IMR-90 (cell line): Measurements from ENCODE around the gene KCNE4. TPM values are rescaled to one million over a fixed set of nuclear protein-coding genes. Genes with fewer than 3 reads are reported as not detected.

Experiments used
- ATAC-seq: fragments of 200-7000 bp; cut with Tn5 transposase; 2 replicates; pipeline ENCODE4 v1.9.1; 2020; ENCODE audit warnings: low read depth, mild to moderate bottlenecking, moderate library complexity
- BruUV-seq: library from RNA; stranded (reverse); fragments of 400-500 nt; replicated peaks from 2 replicates; lab custom pipeline; 2021; lab: Mats Ljungman, UMichigan
- CTCF ChIA-PET: fragments of 300-600 bp; formaldehyde crosslinking; extraction: SDS; loops from one replicate; lab custom pipeline; 2021; ENCODE audit warnings: antibody characterized with exemption; lab: Yijun Ruan, JAX
- POLR2A ChIA-PET: fragments of 300-600 bp; sonication (Branson Sonifier 250); formaldehyde crosslinking; loops from one replicate; lab custom pipeline; 2022; ENCODE audit warnings: antibody characterized with exemption; ENCODE audit not compliant: unreplicated experiment; lab: Charles Lee
- DNase-seq: peaks from one replicate; pipeline ENCODE4 v3.0.0; 2013
- H2AFZ ChIP-seq: replicated peaks from 2 replicates; pipeline ENCODE3; 2013; ENCODE audit warnings: low read length, mild to moderate bottlenecking; ENCODE audit not compliant: poor library complexity
- H2AK5ac ChIP-seq: 2 replicates; pipeline ENCODE4 v1.6.1; 2013; ENCODE audit warnings: low read depth, low read length, inconsistent platforms
- H2AK9ac ChIP-seq: replicated peaks from 2 replicates; pipeline ENCODE3; 2013; ENCODE audit warnings: mild to moderate bottlenecking, low read depth, low read length, moderate library complexity; ENCODE audit not compliant: poor library complexity
- H2BK120ac ChIP-seq: 2 replicates; pipeline ENCODE4 v1.6.1; 2013; ENCODE audit warnings: low read depth, low read length, inconsistent platforms
- H2BK15ac ChIP-seq: 3 replicates; pipeline ENCODE4 v1.6.1; 2013; ENCODE audit warnings: low read depth, low read length, inconsistent platforms
- H2BK20ac ChIP-seq: 2 replicates; pipeline ENCODE4 v1.6.1; 2013; ENCODE audit warnings: low read depth, mild to moderate bottlenecking, inconsistent platforms, low read length, moderate library complexity
- H2BK5ac ChIP-seq: 2 replicates; pipeline ENCODE4 v1.6.1; 2013; ENCODE audit warnings: mild to moderate bottlenecking, low read depth, low read length, inconsistent platforms; ENCODE audit not compliant: poor library complexity, severe bottlenecking
- H3K14ac ChIP-seq: replicated peaks from 2 replicates; pipeline ENCODE4 v1.6.1; 2013; ENCODE audit warnings: low read depth, low read length, inconsistent platforms
- H3K18ac ChIP-seq: 2 replicates; pipeline ENCODE4 v1.6.1; 2013; ENCODE audit warnings: low read depth, low read length, control low read depth
- H3K23ac ChIP-seq: 2 replicates; pipeline ENCODE4 v1.6.1; 2013; ENCODE audit warnings: low read depth, low read length, inconsistent platforms
- H3K27ac ChIP-seq: 2 replicates; pipeline ENCODE4 v1.5.1; 2013; ENCODE audit warnings: mild to moderate bottlenecking, control low read depth, low read length; ENCODE audit not compliant: insufficient read depth
- H3K27me3 ChIP-seq: 2 replicates; pipeline ENCODE4 v1.6.1; 2013; ENCODE audit warnings: low read length; ENCODE audit not compliant: control insufficient read depth, insufficient read depth
- H3K36me3 ChIP-seq: 2 replicates; pipeline ENCODE4 v1.6.1; 2013; ENCODE audit warnings: low read length, mixed read lengths; ENCODE audit not compliant: control insufficient read depth, insufficient read depth
- H3K4ac ChIP-seq: 2 replicates; pipeline ENCODE4 v1.6.1; 2013; ENCODE audit warnings: low read depth, low read length, inconsistent platforms
- H3K4me1 ChIP-seq: 2 replicates; pipeline ENCODE4 v1.6.1; 2013; ENCODE audit warnings: low read length, mixed read lengths; ENCODE audit not compliant: control insufficient read depth, insufficient read depth
- H3K4me2 ChIP-seq: 2 replicates; pipeline ENCODE4 v1.6.1; 2013; ENCODE audit warnings: low read depth, mild to moderate bottlenecking, control low read depth, low read length, moderate library complexity
- H3K4me3 ChIP-seq: 2 replicates; pipeline ENCODE4 v1.5.1; 2013; ENCODE audit warnings: low read depth, mild to moderate bottlenecking, control low read depth, low read length, moderate library complexity; ENCODE audit not compliant: insufficient read depth
- H3K56ac ChIP-seq: 2 replicates; pipeline ENCODE4 v1.6.1; 2013; ENCODE audit warnings: low read length, inconsistent platforms; ENCODE audit not compliant: insufficient read depth; ENCODE audit errors: extremely low read depth
- H3K79me1 ChIP-seq, 2 experiments: 2 replicates each; pipeline ENCODE4 v1.6.1; 2013; ENCODE audit warnings: low read length in 2 of 2, inconsistent platforms in 1 of 2, low read depth in 1 of 2
- H3K9ac ChIP-seq: 2 replicates; pipeline ENCODE4 v1.6.1; 2013; ENCODE audit warnings: low read depth, low read length, control low read depth
- H3K9me1 ChIP-seq: 2 replicates; pipeline ENCODE4 v1.6.1; 2013; ENCODE audit warnings: low read length, inconsistent platforms; ENCODE audit not compliant: insufficient read depth
- H3K9me3 ChIP-seq: 2 replicates; pipeline ENCODE4 v1.6.1; 2013; ENCODE audit warnings: low read length; ENCODE audit not compliant: control insufficient read depth, insufficient read depth
- H4K20me1 ChIP-seq: 2 replicates; pipeline ENCODE4 v1.6.1; 2013; ENCODE audit warnings: low read length, inconsistent platforms; ENCODE audit not compliant: insufficient read depth
- H4K5ac ChIP-seq: 2 replicates; pipeline ENCODE4 v1.6.1; 2013; ENCODE audit warnings: mild to moderate bottlenecking, low read depth, low read length, control low read depth
- H4K8ac ChIP-seq, 2 experiments: 2 replicates each; pipeline ENCODE4 v1.6.1; 2013; ENCODE audit warnings: low read depth in 2 of 2, low read length in 2 of 2, control low read depth in 1 of 2, inconsistent platforms in 1 of 2
- H4K91ac ChIP-seq: 2 replicates; pipeline ENCODE4 v1.6.1; 2013; ENCODE audit warnings: low read depth, low read length, inconsistent platforms; ENCODE audit not compliant: insufficient read depth
- BHLHE40 ChIP-seq: fragments of 150-350 bp; IDR thresholded peaks from 2 replicates; pipeline ENCODE4 v1.6.1; 2016; ENCODE audit warnings: mild to moderate bottlenecking, low read depth, low read length
- CEBPB ChIP-seq: IDR thresholded peaks from 2 replicates; pipeline ENCODE4 v1.6.1; 2012; ENCODE audit warnings: low read depth, low read length, improper control_type of control experiment
- ELK1 ChIP-seq: fragments of 150-350 bp; IDR thresholded peaks from 2 replicates; pipeline ENCODE4 v1.6.1; 2016; ENCODE audit warnings: low read depth, mild to moderate bottlenecking, low read length, moderate library complexity, borderline replicate concordance
- MAFK ChIP-seq: IDR thresholded peaks from 2 replicates; pipeline ENCODE4 v1.6.1; 2012; ENCODE audit warnings: low read depth, low read length, improper control_type of control experiment
- NFE2L2 ChIP-seq: fragments of 150-350 bp; IDR thresholded peaks from 2 replicates; pipeline ENCODE4 v1.6.1; 2016; ENCODE audit warnings: low read depth, mild to moderate bottlenecking, low read length
- SMC3 ChIP-seq: fragments of 150-350 bp; IDR thresholded peaks from 2 replicates; pipeline ENCODE4 v1.6.1; 2016; ENCODE audit warnings: low read depth, mild to moderate bottlenecking, antibody characterized with exemption, low read length, moderate library complexity
- WGBS, 2 experiments: methylation state at CpG; one replicate each; pipeline versions ENCODE4 v1.1.5 to v1.1.7; 2013; ENCODE audit warnings: missing lambda C conversion rate in 2 of 2; ENCODE audit not compliant: insufficient read length in 1 of 2; ENCODE audit errors: extremely low coverage in 2 of 2; 5-methylcytosine and 5-hydroxymethylcytosine counted together
- dilution Hi-C: fragments of 300-500 bp; cut with HindIII; formaldehyde crosslinking; loops from one replicate; pipeline ENCODE4 v1.14.3; 2018; ENCODE audit warnings: low sequenced_read_pairs; ENCODE audit not compliant: unreplicated experiment
- in situ Hi-C: fragments of 300-500 bp; cut with MboI; formaldehyde crosslinking; loops from 3 replicates; pipeline ENCODE4 v1.14.3; 2019; ENCODE audit warnings: low sequenced_read_pairs, inconsistent platforms, mixed read lengths
- intact Hi-C: fragments of 100-400 bp; cut with micrococcal nuclease; formaldehyde crosslinking; loops from 2 replicates; pipeline ENCODE4 v1.10.0; 2022
- polyA plus RNA-seq, 3 experiments: library from polyadenylated mRNA; depleted of rRNA; stranded (reverse); fragments of >200 nt; gene quantifications; 2 replicates each; pipeline ENCODE4 v1.2.3, GENCODE V29; 2012; ENCODE audit warnings: low replicate concordance in 1 of 3
- total RNA-seq: library from RNA; depleted of rRNA; stranded (reverse); fragments of >200 nt; gene quantifications from 2 replicates; pipeline ENCODE4 v1.2.3, GENCODE V29; 2012

The KCNE4 gene
- total and polyA plus RNA-seq, 2 of the 4 experiments (the other 2 are of a cell fraction), result 6.6 to 6.8 TPM

GRCh38 chr2:223020971-223021675 lies 30.9 kb upstream of the KCNE4 start:
- Histone ChIP-seq H2BK15ac (no peak overlapping the region), H4K5ac (no peak overlapping the region), H3K14ac (no peak overlapping the region), H4K8ac (no peak overlapping the region), H3K4me2 (no peak overlapping the region), H3K36me3 (no peaks in the 10 kb centered on the region), H2AK5ac (no peak overlapping the region), H2AK9ac (no peak overlapping the region), H3K27me3 (no peaks in the 10 kb centered on the region), H4K20me1 (no peaks in the 10 kb centered on the region), H3K4ac (no peak overlapping the region), H3K27ac (no peak overlapping the region), H2BK5ac (no peak overlapping the region), H3K4me1 (peaks cover under 1% of the 10 kb centered on the region; the same call in 1 of the 2 replicates), H3K9me3 (no peaks in the 10 kb centered on the region), H2BK20ac (no peak overlapping the region), H3K4me3 (no peak overlapping the region), H3K18ac (peak overlapping the region; percentile 54; the same call in 1 of the 2 replicates), H2AFZ (no peak overlapping the region), H3K56ac (no peak overlapping the region), H3K9me1 (no peaks in the 10 kb centered on the region), H4K91ac (no peak overlapping the region), H3K9ac (no peak overlapping the region), H2BK120ac (no peak overlapping the region; the same call in 1 of the 2 replicates), H3K79me1 (no peaks in the 10 kb centered on the region), H3K23ac (no peak overlapping the region)
- BruUV-seq, result no TSS peak
- ATAC-seq, result no peak
- CTCF ChIA-PET, result no interaction called here
- no CpG with 5 or more reads among the region's 7 CpGs for WGBS, 2 experiments
- in situ Hi-C loops, result no loop called here
- TF ChIP-seq SMC3 (no peak), CEBPB (no peak), BHLHE40 (no peak), ELK1 (no peak), MAFK (no peak), NFE2L2 (no peak)
- dilution Hi-C loops, result no loop called here
- POLR2A ChIA-PET, result no interaction called here
- intact Hi-C loops, result no loop called here
- no peak for DNase-seq
